Suprapubic skin (tissue), 4 donors: ENCODE results near the gene POLA2.

Source experiments
- EP300 ChIP-seq: sonication (generic); formaldehyde crosslinking; IDR thresholded peaks from one replicate; pipeline ENCODE4 v1.6.1; 2017; ENCODE audit warnings: antibody characterized with exemption
- POLR2A ChIP-seq, 2 donors: fragments of 450-650 bp; IDR thresholded peaks; one replicate each; pipeline ENCODE4 v1.6.1; 2017; ENCODE audit warnings: antibody characterized with exemption in 2 of 2, mild to moderate bottlenecking in 2 of 2, moderate library complexity in 2 of 2
- POLR2AphosphoS5 ChIP-seq, 3 donors: sonication (generic); formaldehyde crosslinking; IDR thresholded peaks; one replicate each; pipeline ENCODE4 v1.6.1; 2017; ENCODE audit warnings: antibody characterized with exemption in 3 of 3
- TF ChIP-seq, protein P1 (sequence below), 2 donors: fragments of 200-600 bp in 1 of 2; fragments of 450-650 bp in 1 of 2; sonication (generic) in 1 of 2; IDR thresholded peaks; one replicate each; pipeline ENCODE4 v1.5.1; 2016 to 2019; ENCODE audit warnings: antibody characterized with exemption in 2 of 2, mild to moderate bottlenecking in 1 of 2, moderate library complexity in 1 of 2

DNA sequence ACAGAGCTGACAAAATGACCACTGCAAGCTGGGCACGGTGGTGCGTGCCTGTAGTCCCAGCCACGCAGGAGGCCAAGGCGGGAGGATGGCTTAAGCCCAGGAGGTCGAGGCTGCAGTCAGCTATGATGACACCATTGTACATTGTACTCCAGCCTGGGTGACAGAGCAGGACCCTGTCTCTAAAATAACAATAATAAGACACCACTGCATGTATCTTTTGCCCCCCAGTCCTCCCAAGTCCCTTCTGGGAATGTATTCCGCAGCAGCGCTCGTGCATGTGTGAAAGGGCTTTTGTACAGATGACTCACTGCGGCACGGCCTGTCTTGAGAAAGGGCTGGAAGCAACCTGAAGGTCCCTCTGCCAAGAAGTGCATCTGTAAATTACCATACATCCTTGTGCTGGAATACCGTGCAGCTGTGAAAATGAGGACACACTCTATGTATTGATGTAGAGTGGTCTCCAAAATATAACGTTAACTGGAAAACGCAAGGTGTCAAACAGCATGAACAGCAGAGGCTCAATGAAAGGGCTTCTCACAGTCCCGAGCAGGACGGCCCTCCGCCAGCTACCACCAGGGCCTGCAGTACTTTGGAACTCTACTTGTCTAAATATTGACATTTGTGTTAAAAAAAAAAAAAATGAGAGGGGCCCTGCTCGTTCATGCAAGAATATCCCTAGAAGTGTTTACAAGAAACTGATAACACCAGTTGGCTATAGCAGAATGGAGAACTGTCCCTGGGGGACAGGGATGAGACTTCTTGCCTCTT lies 43.9 kb downstream of the POLA2 start:
- TF ChIP-seq, protein P1, sequence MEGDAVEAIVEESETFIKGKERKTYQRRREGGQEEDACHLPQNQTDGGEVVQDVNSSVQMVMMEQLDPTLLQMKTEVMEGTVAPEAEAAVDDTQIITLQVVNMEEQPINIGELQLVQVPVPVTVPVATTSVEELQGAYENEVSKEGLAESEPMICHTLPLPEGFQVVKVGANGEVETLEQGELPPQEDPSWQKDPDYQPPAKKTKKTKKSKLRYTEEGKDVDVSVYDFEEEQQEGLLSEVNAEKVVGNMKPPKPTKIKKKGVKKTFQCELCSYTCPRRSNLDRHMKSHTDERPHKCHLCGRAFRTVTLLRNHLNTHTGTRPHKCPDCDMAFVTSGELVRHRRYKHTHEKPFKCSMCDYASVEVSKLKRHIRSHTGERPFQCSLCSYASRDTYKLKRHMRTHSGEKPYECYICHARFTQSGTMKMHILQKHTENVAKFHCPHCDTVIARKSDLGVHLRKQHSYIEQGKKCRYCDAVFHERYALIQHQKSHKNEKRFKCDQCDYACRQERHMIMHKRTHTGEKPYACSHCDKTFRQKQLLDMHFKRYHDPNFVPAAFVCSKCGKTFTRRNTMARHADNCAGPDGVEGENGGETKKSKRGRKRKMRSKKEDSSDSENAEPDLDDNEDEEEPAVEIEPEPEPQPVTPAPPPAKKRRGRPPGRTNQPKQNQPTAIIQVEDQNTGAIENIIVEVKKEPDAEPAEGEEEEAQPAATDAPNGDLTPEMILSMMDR (IDR thresholded peaks at IDR 0.05) = no peak
- TF ChIP-seq POLR2AphosphoS5 (IDR thresholded peaks at IDR 0.05) (no peak), POLR2A (IDR thresholded peaks at IDR 0.05) (no peak), EP300 (no peak)
